ENCODE measurements around the gene LRRC55. TPM values are rescaled to one million over a fixed set of nuclear protein-coding genes. Genes with fewer than 3 reads are reported as not detected.

The LRRC55 gene
- total RNA-seq, 1 experiment from 2014 or later, result not detected

- intact Hi-C loops (cut with micrococcal nuclease; ENCODE audit: unreplicated experiment), result no loop called here
- Histone ChIP-seq H3K36me3 (ENCODE audit: control insufficient read depth, insufficient read depth, low read length) (no peaks in the 10 kb centered on the region), H3K27me3 (ENCODE audit: control insufficient read depth, insufficient read depth, low read length) (peaks cover 2% of the 10 kb centered on the region; the same call in 1 of the 2 replicates), H3K27ac (ENCODE audit: low read length) (no peak overlapping the region), H3K4me3 (ENCODE audit: low read depth in 2 of 2, low read length in 2 of 2) (no peak overlapping the region), H3K9me3 (ENCODE audit: control insufficient read depth, insufficient read depth, low read depth, low read length) (no peaks in the 10 kb centered on the region), H3K4me1 (ENCODE audit: control insufficient read depth, insufficient read depth, low read length) (no peaks in the 10 kb centered on the region)
- BruUV-seq (replicated peaks), result no TSS peak
- ATAC-seq (no peak), DNase-seq (ENCODE audit: low read depth, low spot score) (no peak)
- in situ Hi-C loops (cut with HindIII; ENCODE audit: low pct_unique_long_range_greater_than_20kb, low sequenced_read_pairs), result no loop called here
- TF ChIP-seq CTCF (IDR thresholded peaks at IDR 0.05), result no peak
- POLR2A ChIA-PET, result no interaction called here
- CTCF ChIA-PET, result no interaction called here
Measured at GRCh38 chr11:57210781-57211180, 29.0 kb downstream of the LRRC55 start.

GRCh38 chr11:57213342-57214097 lies 31.8 kb downstream of the LRRC55 start:
- no peak overlapping the region for H3K4me3 ChIP-seq (ENCODE audit: low read depth in 2 of 2, low read length in 2 of 2)
- intact Hi-C loops (cut with micrococcal nuclease; ENCODE audit: unreplicated experiment) (no loop called here), in situ Hi-C loops (cut with HindIII; ENCODE audit: low pct_unique_long_range_greater_than_20kb, low sequenced_read_pairs) (no loop called here)
- no TSS peak for BruUV-seq (replicated peaks)
- ATAC-seq (no peak), DNase-seq (ENCODE audit: low read depth, low spot score) (no peak)
- no peaks in the 10 kb centered on the region for H3K36me3 ChIP-seq (ENCODE audit: control insufficient read depth, insufficient read depth, low read length)
- no peaks in the 10 kb centered on the region for H3K4me1 ChIP-seq (ENCODE audit: control insufficient read depth, insufficient read depth, low read length)
- ChIA-PET CTCF (no interaction called here), POLR2A (no interaction called here)
- no peak for TF ChIP-seq SIN3A (IDR thresholded peaks at IDR 0.05; ENCODE audit: borderline replicate concordance, insufficient read depth, low read depth, low read length)
- TF ChIP-seq CTCF (IDR thresholded peaks at IDR 0.05), result no peak
- TF ChIP-seq REST (IDR thresholded peaks at IDR 0.05; ENCODE audit: insufficient read depth in 1 of 2, low read depth in 2 of 2, low read length in 1 of 2), result no peak
- no peak for TF ChIP-seq TCF7L2 (IDR thresholded peaks at IDR 0.05; ENCODE audit: low read depth, low read length)
- TF ChIP-seq POLR2AphosphoS5 (IDR thresholded peaks at IDR 0.05; ENCODE audit: low read depth, low read length), result no peak
- peaks cover 2% of the 10 kb centered on the region; the same call in 1 of the 2 replicates for H3K27me3 ChIP-seq (ENCODE audit: control insufficient read depth, insufficient read depth, low read length)
- H3K9me3 ChIP-seq (ENCODE audit: control insufficient read depth, insufficient read depth, low read depth, low read length), result no peaks in the 10 kb centered on the region
- H3K27ac ChIP-seq (ENCODE audit: low read length), result no peak overlapping the region
